AG04449 (cell line): ENCODE data around the gene OXSR1.

Experiments used
- CTCF ChIA-PET: fragments of 350-600 bp; formaldehyde crosslinking; extraction: SDS; loops from one replicate; lab custom pipeline; 2021; ENCODE audit warnings: antibody characterized with exemption; lab: Yijun Ruan, JAX
- POLR2A ChIA-PET: fragments of 400-600, 350-600 bp; formaldehyde crosslinking; extraction: SDS; loops from one replicate; lab custom pipeline; 2020; ENCODE audit warnings: antibody characterized with exemption, inconsistent platforms; lab: Yijun Ruan, JAX
- DNase-seq: peaks from one replicate; pipeline ENCODE4 v3.0.0-alpha.2; 2010; ENCODE audit warnings: low read depth, low spot score
- H3K4me3 ChIP-seq: 2 replicates; pipeline ENCODE4 v1.5.1; 2011; ENCODE audit warnings: low read depth, mild to moderate bottlenecking, control low read depth, low read length
- TF ChIP-seq, protein P1 (sequence below): IDR thresholded peaks from one replicate; pipeline ENCODE4 v1.5.1; 2011; ENCODE audit warnings: mild to moderate bottlenecking, moderate library complexity, low read length, control low read depth, inconsistent platforms; ENCODE audit not compliant: insufficient read depth; ENCODE audit errors: missing control alignments

OXSR1 gene

DNA sequence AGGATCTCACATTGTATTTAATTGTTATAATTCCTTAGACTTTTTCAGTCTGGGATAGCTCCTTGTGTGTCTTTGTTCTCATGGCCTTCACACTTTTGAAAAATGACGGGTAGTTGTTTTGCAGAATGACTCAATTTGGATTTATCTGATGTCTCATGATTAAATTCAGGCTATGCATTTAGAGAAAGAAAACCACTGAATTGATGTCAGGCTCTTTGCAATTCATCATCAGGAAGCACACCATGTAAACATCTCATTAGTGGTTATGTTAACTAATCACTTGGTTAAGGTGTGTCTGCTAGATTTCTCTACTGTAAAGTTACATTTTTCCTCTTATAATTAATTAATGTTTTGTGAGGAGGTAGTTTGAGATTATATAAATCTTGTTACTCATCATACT, 92.2 kb downstream of the OXSR1 start:
- no peak overlapping the region for H3K4me3 ChIP-seq
- CTCF ChIA-PET: interaction anchor here (0.8 kb wide), 2 partner anchors 24 to 124 kb away, joined by 3 read pairs; no protein-coding TSS in a partner anchor
- DNase-seq: no peak
- TF ChIP-seq, protein P1, sequence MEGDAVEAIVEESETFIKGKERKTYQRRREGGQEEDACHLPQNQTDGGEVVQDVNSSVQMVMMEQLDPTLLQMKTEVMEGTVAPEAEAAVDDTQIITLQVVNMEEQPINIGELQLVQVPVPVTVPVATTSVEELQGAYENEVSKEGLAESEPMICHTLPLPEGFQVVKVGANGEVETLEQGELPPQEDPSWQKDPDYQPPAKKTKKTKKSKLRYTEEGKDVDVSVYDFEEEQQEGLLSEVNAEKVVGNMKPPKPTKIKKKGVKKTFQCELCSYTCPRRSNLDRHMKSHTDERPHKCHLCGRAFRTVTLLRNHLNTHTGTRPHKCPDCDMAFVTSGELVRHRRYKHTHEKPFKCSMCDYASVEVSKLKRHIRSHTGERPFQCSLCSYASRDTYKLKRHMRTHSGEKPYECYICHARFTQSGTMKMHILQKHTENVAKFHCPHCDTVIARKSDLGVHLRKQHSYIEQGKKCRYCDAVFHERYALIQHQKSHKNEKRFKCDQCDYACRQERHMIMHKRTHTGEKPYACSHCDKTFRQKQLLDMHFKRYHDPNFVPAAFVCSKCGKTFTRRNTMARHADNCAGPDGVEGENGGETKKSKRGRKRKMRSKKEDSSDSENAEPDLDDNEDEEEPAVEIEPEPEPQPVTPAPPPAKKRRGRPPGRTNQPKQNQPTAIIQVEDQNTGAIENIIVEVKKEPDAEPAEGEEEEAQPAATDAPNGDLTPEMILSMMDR: no peak
- POLR2A ChIA-PET: no interaction called here

DNA sequence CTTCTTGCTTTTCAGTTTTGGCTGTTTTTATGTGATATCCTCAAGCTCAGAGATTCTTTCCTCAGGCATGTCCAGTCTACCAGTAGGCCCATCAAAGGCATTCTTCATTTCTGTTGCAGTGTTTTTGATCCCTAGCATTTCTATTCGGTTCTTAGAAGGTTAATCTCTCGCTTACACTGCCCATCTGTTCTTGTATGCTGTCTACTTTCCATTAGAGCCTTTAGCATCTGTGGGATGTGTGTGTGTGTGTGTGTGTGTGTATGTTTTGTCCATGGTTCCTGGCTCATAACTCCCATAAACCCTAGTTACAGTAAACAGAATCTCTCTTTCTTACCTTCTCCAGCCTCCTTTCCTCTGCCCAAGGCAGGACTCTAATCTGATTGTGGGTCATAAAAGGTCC, 95.1 kb downstream of the OXSR1 start:
- no peak overlapping the region for H3K4me3 ChIP-seq
- CTCF ChIA-PET: no interaction called here
- POLR2A ChIA-PET: no interaction called here
- TF ChIP-seq, protein P1: no peak
- DNase-seq: no peak

DNA sequence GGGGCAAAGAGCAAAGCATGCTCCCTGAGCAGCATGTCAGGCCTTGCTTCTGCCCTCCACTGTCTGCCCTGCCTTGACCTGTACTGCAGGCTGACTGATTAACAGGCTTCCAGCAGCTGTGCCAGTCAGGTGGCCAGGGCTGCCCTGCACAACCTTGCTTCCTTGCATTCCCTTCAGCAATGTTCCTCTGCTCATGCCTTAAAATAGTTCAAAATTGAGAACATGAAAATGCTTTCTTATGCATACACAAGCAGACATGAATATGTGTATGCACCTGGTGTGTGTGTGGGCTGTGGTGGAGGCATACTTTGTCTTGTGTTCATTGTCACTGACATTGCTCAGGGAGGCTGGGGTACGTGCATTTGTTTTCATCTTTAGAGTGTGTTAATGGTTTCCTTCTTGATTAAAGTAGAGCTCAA, 99.0 kb downstream of the OXSR1 start:
- H3K4me3 ChIP-seq: no peak overlapping the region
- ChIA-PET CTCF (interaction anchor here (1.2 to 1.3 kb wide), 3 partner anchors 17 to 226 kb away, joined by 3 read pairs; no protein-coding TSS in a partner anchor), POLR2A (interaction anchor here (0.6 kb wide), 1 partner anchor 11 kb away, joined by 3 read pairs; no protein-coding TSS in a partner anchor)
- TF ChIP-seq, protein P1: no peak
- no peak for DNase-seq

DNA sequence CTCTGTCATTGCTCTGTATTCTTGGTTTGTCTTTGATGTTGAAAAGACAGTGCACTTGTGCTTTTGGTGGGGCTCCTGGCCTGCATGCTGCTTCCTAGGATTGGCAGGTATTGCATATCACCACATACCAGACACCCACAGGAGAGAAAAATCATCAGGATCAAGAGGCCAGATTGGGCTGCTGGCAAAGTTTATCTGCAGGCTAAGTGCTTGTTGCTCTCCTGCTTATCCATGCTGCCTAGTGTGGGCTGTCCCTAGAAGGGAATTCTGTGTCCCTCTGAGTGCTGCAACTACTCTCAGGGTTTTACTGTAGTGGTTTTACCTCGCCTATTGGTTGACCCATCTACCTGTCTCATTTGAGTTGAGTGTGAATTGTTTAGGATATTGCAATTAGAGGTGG, 99.4 kb downstream of the OXSR1 start:
- ChIA-PET POLR2A (interaction anchor here (0.6 kb wide), 1 partner anchor 10 kb away, joined by 3 read pairs; no protein-coding TSS in a partner anchor), CTCF (interaction anchor here (1.2 to 1.4 kb wide), 3 partner anchors 18 to 134 kb away, joined by 3 read pairs; no protein-coding TSS in a partner anchor)
- no peak for DNase-seq
- no peak overlapping the region for H3K4me3 ChIP-seq
- TF ChIP-seq, protein P1: no peak

DNA sequence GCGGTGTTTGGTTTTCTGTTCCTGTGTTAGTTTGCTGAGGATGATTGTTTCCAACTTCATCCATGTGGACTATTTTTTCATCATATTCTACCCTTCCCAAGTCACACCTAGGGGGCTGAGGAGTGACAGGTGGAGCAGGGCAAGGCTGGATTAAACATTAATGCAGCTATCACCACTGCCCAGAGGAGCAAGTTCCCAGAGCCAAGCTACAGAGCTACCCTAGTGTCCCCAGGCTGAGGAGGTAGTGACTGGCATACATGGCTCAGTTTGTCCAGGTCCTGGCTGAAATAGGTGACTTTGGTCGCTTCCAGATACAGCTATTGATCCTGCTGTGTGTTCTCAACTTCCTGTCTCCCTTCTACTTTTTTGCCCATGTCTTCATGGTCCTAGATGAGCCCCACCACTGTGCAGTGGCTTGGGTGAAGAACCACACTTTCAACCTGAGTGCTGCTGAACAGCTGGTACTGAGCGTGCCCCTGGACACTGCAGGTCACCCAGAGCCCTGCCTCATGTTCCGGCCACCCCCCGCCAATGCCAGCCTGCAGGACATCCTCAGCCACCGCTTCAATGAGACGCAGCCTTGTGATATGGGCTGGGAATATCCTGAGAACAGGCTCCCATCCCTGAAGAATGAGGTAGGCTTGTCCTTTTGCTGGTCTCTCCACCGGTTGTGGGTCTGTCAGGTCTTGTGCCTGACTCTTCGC, 100.4 kb downstream of the OXSR1 start, which contains the start of gene SLC22A13:
Gene SLC22A13 (plus strand): TSS at position 209 of the 704 bp plus-strand sequence. CDS start 49 bp downstream, at position 258.
- TF ChIP-seq, protein P1: no peak
- DNase-seq: no peak

DNA sequence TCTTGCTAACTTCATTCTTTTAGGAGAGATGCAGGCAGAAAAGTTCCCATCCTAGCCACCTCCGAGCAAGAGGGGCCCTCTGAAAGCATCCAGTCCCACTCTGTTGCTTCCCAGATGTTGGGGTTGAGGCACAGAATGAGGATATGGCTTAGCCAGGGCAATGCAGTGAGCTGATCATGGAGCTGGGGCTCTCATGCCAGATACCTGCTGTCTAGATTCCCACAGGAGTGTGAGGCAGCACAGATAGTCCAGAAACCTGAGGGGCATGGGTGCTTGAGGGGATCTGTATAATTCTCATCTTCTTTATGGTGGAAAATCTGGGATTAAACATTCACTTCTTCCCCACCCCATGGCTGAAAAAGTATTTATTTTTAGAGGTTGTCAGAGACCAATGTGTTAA, 101.5 kb downstream of the OXSR1 start:
- POLR2A ChIA-PET: no interaction called here
- TF ChIP-seq, protein P1: no peak
- DNase-seq: no peak
- no peak overlapping the region for H3K4me3 ChIP-seq
- CTCF ChIA-PET: no interaction called here

More for the DNA sequence above, 100.4 kb downstream of the OXSR1 start, which contains the start of gene SLC22A13:
- POLR2A ChIA-PET: no interaction called here
- CTCF ChIA-PET: interaction anchor here (1.4 kb wide), 1 partner anchor 135 kb away, joined by 3 read pairs; no protein-coding TSS in a partner anchor
- no peak within 1 kb of the TSS for H3K4me3 ChIP-seq
